GM18508 (cell line): ENCODE results near the gene LAPTM5.
"Not testable (repeated sequence)": the region's sequence is repeated elsewhere in the genome, so short reads cannot be mapped to it uniquely, and the experiment has no call there.

Source experiments
- ATAC-seq: cut with Tn5 transposase; IDR thresholded peaks from one replicate; pipeline ENCODE4 v1.9.1; 2021; ENCODE audit warnings: moderate number of reproducible peaks; ENCODE audit not compliant: insufficient read depth, unreplicated experiment

Gene LAPTM5

DNA sequence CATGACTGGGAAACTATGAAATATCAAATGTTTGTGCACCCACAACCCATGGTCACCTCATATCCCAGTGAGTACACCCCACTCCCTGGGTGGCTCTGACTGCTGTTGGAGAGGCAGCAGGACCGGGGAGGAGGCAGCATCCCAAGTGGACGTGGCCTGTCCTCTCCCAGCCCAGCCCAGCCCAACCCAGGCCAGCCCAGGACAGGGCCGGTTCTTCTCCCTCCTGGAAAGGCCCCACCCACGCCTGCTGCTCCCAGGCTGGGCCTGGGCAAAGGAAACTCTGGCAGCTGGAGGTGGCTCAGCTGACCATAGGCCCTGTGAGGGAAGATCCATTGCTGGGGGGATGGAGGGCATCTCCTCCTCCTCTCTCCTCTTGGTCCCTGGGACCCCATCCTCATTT lies 53.3 kb downstream of the LAPTM5 start:
- no peak for ATAC-seq

DNA sequence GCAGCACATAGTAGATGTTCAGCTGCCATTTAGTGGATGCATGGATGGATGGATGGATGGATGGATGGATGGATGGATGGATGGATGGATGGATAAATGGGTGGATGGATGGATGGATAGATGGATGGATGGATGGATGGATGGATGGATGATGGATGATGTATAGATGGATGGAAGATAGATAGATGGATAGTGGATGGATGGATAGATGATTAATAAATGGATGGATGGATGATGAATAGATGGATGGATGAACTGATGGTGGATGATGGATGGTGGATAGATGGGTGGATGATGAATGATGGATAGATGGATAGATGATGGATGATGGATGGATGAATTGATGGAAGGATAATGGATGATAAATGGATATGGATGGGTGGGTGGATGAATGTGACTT lies 54.8 kb downstream of the LAPTM5 start:
- ATAC-seq, result no peak

GRCh38 chr1:30701258-30701633 lies 56.3 kb downstream of the LAPTM5 start:
- no peak for ATAC-seq

DNA sequence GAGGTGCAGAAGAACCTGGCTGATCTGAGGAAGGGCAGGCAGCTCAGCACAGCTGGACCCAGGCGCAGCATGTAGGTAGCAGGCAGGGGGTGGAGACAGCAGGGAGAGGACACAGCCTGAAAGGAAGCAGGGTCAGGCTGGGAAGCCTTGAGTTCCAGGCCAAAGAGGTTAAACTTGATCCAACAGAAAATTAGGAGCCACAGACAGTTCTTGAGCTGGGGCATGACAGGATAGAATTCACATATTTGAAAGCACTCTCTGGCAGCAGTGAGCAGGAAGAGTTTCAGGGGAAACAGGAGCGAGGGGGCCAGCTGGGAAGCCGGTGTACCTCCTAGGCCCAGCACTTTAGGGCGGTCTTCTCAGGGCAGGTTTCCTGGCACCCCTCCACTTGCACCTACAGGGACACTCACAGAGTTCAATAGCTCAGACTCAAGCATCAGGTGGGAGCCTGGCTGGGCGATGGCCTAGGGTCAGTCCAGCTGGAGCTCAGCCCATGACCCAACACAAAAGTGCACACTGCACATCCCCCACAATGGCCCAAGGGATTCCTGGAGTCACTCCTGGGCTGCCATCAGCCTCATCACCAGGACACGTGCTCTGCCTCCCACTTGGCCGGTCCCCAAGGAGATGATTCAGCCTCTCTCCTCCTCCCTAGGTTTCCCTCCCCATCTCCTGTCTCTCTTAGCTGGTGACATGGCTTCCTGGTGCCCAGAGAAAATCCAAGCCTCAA lies 56.9 kb downstream of the LAPTM5 start:
- ATAC-seq, result no peak

DNA sequence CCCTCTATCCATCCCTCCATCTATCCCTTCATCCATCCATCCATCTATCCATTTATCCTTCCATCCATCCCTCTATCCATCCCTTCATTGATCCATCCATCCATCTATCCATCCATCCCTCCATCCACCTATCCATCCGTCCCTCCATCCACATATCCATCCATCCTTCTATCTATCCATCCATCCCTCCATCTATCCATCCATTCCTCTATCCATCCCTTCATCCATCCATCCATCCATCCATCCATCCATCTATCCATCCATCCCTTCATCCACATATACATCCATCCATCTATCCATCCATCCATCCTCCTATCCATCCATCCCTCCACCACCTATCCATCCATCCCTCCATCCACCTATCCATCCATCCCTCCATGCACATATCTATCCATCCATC lies 57.8 kb downstream of the LAPTM5 start:
- no peak for ATAC-seq

GRCh38 chr1:30698401-30698981 lies 59.1 kb downstream of the LAPTM5 start:
- ATAC-seq, result no peak

GRCh38 chr1:30697571-30698376 lies 59.8 kb downstream of the LAPTM5 start:
- ATAC-seq, result no peak

DNA sequence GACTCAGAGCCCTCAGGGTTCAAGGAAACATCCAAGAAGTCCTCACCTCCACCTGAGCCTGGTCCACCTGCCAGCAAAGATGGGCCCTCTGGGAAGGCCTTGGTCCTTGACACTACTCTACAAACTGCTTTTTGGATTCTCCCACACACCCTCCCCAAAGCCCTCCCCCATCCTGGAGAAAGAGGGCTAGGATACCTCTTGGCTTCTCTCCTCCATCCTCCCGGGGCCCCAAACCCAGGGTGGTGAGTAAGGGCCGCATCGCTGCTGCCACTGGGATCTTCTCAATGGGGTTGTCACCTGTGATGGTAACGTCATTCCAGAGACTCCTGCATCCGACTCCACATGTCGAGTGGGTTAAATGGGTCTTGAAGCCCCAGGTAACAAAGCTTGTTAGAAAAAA lies 60.7 kb downstream of the LAPTM5 start:
- ATAC-seq, result no peak

DNA sequence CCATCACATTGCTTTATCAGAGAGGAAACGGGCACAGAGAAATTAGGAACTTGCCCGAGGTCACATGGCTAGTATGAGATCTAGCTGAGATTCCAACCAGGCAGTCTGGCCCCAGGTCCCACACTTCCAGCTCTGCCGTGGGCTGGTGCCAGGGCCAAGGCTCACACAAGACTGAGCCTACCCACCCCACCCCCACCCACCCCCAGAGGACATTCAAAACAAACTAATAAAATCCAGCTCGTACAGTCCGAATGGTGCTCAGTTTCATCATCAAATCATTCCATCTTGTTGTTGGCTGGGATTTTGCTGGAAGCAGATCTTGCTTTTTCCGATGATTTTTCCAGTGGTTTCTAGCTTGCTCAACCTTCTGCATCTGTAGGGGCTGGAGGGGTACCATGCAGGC lies 62.1 kb downstream of the LAPTM5 start:
- ATAC-seq, result no peak

DNA sequence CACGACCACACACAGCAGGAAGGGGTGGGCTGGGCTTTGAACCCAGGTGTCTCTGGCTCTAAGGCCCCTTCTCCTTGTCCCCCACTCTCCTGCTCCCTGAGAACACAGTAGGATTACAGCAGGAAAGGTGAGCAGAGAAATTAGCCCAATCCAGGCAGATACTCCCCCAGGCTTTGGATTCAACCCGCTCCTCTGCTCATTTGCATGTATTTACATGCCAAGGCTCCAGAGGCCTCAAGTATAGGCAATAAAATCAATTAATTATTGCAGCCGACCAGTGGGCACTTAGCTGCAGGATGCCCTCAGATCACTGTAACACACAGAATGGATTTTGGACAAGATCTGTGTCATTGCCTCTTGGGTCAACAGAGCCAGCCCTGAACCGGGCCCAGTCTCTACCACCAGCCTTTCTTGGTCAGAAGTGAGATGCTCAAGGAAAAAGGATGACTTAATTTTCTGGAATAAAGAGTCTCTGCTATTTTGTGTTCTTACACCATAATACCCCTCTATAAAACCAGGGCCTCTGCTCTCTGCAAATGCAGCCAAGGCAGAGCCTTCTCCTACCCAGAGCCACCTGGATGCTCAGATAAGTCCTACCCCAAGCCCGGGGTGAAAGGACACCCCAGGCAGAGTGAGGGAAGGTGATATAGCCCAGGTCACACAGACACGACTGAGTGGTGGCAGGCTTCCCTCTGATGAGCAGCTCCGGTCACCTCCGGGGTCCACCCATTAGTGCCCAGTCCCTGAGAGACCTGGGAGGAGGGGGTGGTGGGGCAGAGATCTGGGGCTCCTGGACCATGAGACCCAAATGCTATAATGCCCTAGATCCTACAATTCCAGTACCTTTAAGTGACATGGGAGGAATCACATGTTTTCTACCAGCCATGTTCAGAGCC lies 63.0 kb downstream of the LAPTM5 start:
- ATAC-seq, result no peak

GRCh38 chr1:30693822-30694221 lies 63.8 kb downstream of the LAPTM5 start:
- ATAC-seq, result no peak

DNA sequence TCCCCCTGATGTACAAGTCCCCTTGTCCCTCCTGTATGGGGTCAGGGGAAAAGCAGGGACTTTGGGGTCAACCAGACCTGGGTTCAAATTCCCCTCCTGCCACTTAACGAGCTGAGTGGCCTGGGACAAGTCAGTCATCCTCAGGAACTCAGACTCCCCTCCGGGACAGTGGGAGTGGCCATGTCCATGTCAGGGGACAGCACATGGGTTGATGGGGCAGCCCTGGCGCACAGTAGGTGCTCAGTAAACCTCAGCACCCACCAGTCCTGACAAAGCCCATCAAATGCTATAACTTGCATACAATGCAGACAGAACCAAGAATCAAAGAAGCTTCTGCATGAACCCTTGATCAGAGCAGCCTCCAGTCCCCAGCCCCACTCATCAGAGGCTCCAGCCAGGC lies 64.2 kb downstream of the LAPTM5 start:
- no peak for ATAC-seq

GRCh38 chr1:30692948-30693301 lies 64.6 kb downstream of the LAPTM5 start:
- no peak for ATAC-seq

DNA sequence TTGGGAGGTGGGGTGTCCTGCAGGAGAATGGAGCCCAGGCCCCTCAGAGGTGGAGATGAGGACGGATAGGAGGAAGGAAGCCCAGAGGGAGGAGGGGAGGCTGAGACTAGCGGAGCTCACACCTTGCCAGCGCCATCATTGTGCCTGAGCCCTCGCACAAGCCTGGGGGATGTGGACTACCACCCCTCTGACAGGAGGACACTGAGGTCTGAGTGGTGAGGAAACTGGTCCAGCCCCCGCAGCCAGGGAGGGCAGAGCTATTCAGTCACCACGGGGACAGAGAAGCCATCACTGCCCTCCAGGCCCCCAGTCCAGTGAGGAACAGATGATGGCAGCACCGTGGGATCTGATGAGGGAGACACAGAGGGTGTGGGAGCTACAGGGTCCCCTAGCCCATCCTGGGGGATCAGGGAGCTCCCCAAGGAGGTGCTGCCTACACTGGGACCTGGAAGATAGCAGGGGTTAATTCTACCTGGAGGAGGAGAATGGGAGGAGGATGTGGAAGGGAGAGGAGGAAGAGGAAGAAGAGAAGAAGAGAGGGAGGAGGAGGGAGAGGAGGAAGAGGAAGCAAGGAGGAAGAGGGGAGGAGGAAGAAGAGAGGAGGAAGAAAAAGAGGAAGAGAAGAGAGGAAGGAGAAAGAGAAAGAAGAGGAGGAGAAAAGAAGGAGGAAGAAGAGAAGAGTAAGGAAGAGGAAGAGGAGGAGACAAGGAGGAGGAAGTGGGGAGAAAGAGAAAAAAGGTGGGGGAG lies 65.2 kb downstream of the LAPTM5 start:
- no peak for ATAC-seq

DNA sequence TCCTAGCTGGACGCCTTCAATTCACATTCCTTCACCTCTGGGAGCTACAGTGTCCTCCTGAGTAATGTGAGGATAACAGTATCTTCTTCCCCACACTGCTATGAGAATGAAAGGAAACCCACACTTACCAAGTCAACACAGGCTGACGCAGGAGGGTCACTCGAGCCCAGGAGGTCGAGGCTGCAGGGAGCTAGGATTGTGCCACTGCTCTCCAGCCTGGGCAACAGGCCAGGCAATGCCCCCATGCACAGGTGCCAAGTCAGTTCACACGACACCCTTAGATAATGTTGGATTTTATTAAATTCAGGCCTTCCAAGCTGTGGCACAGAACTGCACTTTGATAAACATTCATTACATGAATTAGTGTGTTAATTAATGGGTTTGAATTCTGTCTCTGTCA lies 66.1 kb downstream of the LAPTM5 start:
- ATAC-seq, result no peak

GRCh38 chr1:30689901-30690645 lies 67.5 kb downstream of the LAPTM5 start:
- no peak for ATAC-seq

- ATAC-seq, result no peak
These were observed 68.4 kb downstream of the LAPTM5 start for GRCh38 chr1:30688920-30689794.

- not testable (repeated sequence) for ATAC-seq
These were observed 69.1 kb downstream of the LAPTM5 start for GRCh38 chr1:30688516-30688915.
